Mesothelial cell of epicardium (in vitro differentiated cells): ENCODE measurements around the gene FOXB2. TPM values are rescaled to one million over a fixed set of nuclear protein-coding genes. Genes with fewer than 3 reads are reported as not detected.
"Not testable (repeated sequence)": the region's sequence is repeated elsewhere in the genome, so short reads cannot be mapped to it uniquely, and the experiment has no call there.

Experiments
- DNase-seq, 2 experiments: peaks; one replicate each; pipeline ENCODE4 v3.0.0; 2021; ENCODE audit warnings: low spot score in 2 of 2; ENCODE audit not compliant: unreplicated experiment in 2 of 2
- H3K27ac Mint-ChIP-seq: 2 replicates; pipeline ENCODE4 v1.8.0; 2021; ENCODE audit warnings: mixed read lengths
- H3K27me3 Mint-ChIP-seq: 2 replicates; pipeline ENCODE4 v1.8.0; 2021; ENCODE audit warnings: low read depth, mixed read lengths
- H3K36me3 Mint-ChIP-seq: 2 replicates; pipeline ENCODE4 v1.8.0; 2021; ENCODE audit warnings: mixed read lengths
- H3K4me1 Mint-ChIP-seq: 2 replicates; pipeline ENCODE4 v1.8.0; 2021; ENCODE audit warnings: mixed read lengths
- H3K4me3 Mint-ChIP-seq: 2 replicates; pipeline ENCODE4 v1.8.0; 2021; ENCODE audit warnings: mild to moderate bottlenecking, moderate library complexity, mixed read lengths
- H3K9me3 Mint-ChIP-seq: 2 replicates; pipeline ENCODE4 v1.8.0; 2021; ENCODE audit warnings: mixed read lengths
- total RNA-seq: library from RNA; stranded (reverse); gene quantifications from 3 replicates; pipeline ENCODE4 v1.2.1, GENCODE V29; 2021
- TF ChIP-seq, protein P1 (sequence below): fragments of 200-600 bp; sonication (generic); IDR thresholded peaks from one replicate; pipeline ENCODE4 v1.5.0; 2021; ENCODE audit warnings: antibody characterized with exemption; ENCODE audit not compliant: unreplicated experiment

Gene FOXB2
- total RNA-seq, 1 donor from 2014 or later = not detected

DNA sequence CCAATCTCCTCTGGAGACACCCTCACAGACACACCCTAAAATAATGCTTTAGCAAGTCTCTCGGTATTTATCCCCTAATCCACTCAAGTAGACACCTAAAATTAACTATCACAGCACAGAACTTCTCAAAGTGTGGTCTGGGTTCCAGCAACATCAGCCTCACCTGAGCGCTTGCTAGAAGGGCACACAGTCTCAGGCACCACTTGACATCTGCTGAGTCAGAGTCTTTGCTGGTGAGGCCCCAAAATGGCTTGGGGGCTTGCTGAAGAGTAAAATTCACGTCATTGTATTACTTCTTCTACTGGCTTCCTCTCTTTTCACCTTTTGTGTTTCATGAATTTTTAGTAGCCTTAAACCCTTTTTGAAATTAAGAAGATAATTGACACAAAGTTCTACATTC, 9.0 kb downstream of the FOXB2 start:
- Mint-ChIP-seq H3K9me3 (no peaks in the 10 kb centered on the region), H3K4me3 (no peak overlapping the region), H3K27me3 (peaks cover 79% of the 10 kb centered on the region), H3K4me1 (no peaks in the 10 kb centered on the region), H3K27ac (no peak overlapping the region), H3K36me3 (no peaks in the 10 kb centered on the region)
- TF ChIP-seq, protein P1, sequence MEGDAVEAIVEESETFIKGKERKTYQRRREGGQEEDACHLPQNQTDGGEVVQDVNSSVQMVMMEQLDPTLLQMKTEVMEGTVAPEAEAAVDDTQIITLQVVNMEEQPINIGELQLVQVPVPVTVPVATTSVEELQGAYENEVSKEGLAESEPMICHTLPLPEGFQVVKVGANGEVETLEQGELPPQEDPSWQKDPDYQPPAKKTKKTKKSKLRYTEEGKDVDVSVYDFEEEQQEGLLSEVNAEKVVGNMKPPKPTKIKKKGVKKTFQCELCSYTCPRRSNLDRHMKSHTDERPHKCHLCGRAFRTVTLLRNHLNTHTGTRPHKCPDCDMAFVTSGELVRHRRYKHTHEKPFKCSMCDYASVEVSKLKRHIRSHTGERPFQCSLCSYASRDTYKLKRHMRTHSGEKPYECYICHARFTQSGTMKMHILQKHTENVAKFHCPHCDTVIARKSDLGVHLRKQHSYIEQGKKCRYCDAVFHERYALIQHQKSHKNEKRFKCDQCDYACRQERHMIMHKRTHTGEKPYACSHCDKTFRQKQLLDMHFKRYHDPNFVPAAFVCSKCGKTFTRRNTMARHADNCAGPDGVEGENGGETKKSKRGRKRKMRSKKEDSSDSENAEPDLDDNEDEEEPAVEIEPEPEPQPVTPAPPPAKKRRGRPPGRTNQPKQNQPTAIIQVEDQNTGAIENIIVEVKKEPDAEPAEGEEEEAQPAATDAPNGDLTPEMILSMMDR = no peak
- no peak for DNase-seq

GRCh38 chr9:77030045-77030444, 10.6 kb downstream of the FOXB2 start:
- H3K4me3 Mint-ChIP-seq = no peak overlapping the region
- H3K27ac Mint-ChIP-seq = no peak overlapping the region
- H3K27me3 Mint-ChIP-seq = peaks cover 76% of the 10 kb centered on the region
- H3K4me1 Mint-ChIP-seq = no peaks in the 10 kb centered on the region
- no peaks in the 10 kb centered on the region for H3K9me3 Mint-ChIP-seq
- TF ChIP-seq, protein P1 = no peak
- DNase-seq = no peak
- no peaks in the 10 kb centered on the region for H3K36me3 Mint-ChIP-seq

DNA sequence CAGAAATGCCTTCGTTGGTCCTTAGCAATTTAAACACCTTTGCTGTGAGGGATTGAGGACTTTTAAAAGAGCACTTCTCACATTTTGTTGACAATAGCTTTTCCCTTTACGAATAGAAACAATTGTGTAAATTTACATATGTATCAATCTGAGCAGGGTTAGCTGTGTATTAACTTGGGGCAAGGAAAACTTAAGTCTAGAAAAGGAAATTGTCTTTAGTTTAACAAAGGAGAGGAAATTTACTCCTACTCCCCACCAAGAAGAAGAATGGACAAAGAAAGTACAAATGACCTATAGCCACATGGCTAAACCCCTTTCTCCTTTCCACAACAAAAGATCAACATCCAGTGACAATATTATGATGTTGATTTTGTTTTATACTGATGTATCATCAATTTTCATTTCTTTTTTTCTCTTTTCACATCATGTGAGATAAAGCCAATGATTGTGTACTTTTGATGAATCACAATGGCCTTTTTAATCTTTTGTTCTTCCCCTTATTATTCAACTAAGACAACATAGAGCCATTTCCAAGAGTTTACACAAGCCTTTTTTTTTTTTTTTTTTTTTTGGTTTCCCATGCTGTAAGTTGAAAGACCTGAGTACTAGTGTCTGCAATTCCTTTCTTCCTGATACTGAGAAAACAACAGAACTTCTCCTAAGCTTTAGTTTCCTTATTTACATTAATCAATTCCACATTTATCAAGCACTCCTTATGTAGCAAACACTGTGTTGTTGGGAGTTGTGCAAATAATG, 19.0 kb downstream of the FOXB2 start:
- Mint-ChIP-seq H3K36me3 (no peaks in the 10 kb centered on the region), H3K4me3 (no peak overlapping the region), H3K27ac (no peak overlapping the region), H3K27me3 (peaks cover 52% of the 10 kb centered on the region), H3K4me1 (no peaks in the 10 kb centered on the region), H3K9me3 (no peaks in the 10 kb centered on the region)
- TF ChIP-seq, protein P1 = no peak
- DNase-seq = no peak

DNA sequence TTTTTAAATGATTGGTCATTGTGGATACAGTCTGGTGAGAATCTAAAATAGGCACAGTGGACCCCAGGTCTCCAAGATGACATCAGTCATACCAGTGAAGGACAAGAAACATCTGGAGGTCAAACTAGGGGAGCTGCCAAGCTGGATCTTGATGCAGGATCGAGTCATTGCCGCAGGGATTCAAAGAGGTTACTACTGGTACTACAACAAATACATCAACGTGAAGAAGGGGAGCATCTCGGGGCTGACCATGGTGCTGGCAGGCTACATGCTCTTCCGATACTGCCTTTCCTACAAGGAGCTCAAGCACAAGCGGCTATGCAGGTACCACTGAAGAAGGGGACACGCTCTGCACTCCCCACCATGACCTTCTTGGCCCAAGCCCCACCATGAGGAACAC, 20.9 kb downstream of the FOXB2 start:
- H3K4me3 Mint-ChIP-seq = no peak overlapping the region
- TF ChIP-seq, protein P1 = no peak
- H3K36me3 Mint-ChIP-seq = no peaks in the 10 kb centered on the region
- no peak overlapping the region for H3K27ac Mint-ChIP-seq
- H3K9me3 Mint-ChIP-seq = no peaks in the 10 kb centered on the region
- H3K27me3 Mint-ChIP-seq = peaks cover 50% of the 10 kb centered on the region
- no peak for DNase-seq
- no peaks in the 10 kb centered on the region for H3K4me1 Mint-ChIP-seq

DNA sequence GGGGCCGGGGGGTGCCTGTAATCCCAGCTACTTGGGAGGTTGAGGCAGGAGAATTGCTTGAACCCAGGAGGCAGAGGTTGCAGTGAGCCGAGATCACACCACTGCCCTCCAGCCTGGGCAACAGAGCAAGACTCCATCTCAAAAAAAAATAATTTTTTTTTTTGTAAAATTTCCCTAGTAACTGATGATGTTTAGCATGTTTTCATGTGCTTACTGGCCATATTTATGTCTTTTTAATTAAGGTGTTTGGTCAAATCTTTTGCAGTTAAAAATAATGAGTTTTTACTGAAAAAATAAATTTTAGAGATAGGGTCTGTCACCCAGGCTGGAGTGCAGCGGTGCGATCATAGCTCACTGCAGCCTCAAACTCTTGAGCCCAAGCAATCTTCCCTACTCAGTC, 24.3 kb downstream of the FOXB2 start:
- H3K27ac Mint-ChIP-seq, H3K4me3 Mint-ChIP-seq, H3K36me3 Mint-ChIP-seq, H3K9me3 Mint-ChIP-seq, DNase-seq, H3K4me1 Mint-ChIP-seq: not testable (repeated sequence)
- peaks cover 44% of the 10 kb centered on the region for H3K27me3 Mint-ChIP-seq

DNA sequence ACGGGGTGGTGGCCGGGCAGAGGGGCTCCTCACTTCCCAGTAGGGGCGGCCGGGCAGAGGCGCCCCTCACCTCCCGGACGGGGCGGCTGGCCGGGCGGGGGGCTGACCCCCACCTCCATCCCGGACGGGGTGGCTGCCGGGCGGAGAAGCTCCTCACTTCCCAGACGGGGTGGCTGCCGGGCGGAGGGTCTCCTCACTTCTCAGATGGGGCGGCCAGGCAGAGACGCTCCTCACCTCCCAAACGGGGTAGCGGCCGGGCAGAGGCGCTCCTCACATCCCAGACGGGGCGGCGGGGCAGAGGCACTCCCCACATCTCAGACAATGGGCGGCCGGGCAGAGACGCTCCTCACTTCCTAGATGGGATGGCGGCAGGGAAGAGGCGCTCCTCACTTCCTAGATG, 41.2 kb downstream of the FOXB2 start:
- Mint-ChIP-seq H3K27me3 (peaks cover 13% of the 10 kb centered on the region), H3K9me3 (peaks cover 11% of the 10 kb centered on the region)
- H3K36me3 Mint-ChIP-seq, H3K4me3 Mint-ChIP-seq, H3K27ac Mint-ChIP-seq, H3K4me1 Mint-ChIP-seq, DNase-seq: not testable (repeated sequence)
